GM12878 (cell line): ENCODE results near the gene ZKSCAN7. TPM values are rescaled to one million over a fixed set of nuclear protein-coding genes. Genes with fewer than 3 reads are reported as not detected.

Source experiments
- ATAC-seq: fragments of 200-7000 bp; cut with Tn5 transposase; 3 replicates; pipeline ENCODE4 v1.9.1; 2020; ENCODE audit warnings: mild to moderate bottlenecking, moderate library complexity
- BruUV-seq: library from RNA; stranded (reverse); fragments of 400-500 nt; replicated peaks from 2 replicates; lab custom pipeline; 2021; lab: Mats Ljungman, UMichigan
- CTCF ChIA-PET: fragments of 300-600 bp; sonication (Branson Sonifier 250); formaldehyde crosslinking; extraction: SDS; loops from one replicate; lab custom pipeline; 2021; ENCODE audit warnings: inconsistent platforms; lab: Yijun Ruan, JAX
- POLR2A ChIA-PET: fragments of 350-600 bp; formaldehyde crosslinking; extraction: SDS; loops from one replicate; lab custom pipeline; 2021; ENCODE audit warnings: inconsistent platforms; lab: Charles Lee
- RAD21 ChIA-PET: fragments of 300-600 bp; sonication (Branson Sonifier 250); formaldehyde crosslinking; loops from one replicate; lab custom pipeline; 2023; ENCODE audit warnings: antibody characterized with exemption; ENCODE audit not compliant: unreplicated experiment; lab: Charles Lee
- SMC1A ChIA-PET: fragments of 300-600 bp; sonication (Branson Sonifier 250); formaldehyde crosslinking; loops from one replicate; lab custom pipeline; 2023; ENCODE audit not compliant: unreplicated experiment, uncharacterized antibody; lab: Charles Lee
- DNase-seq: peaks from one replicate; pipeline ENCODE4 v3.0.0-alpha.2; 2011; ENCODE audit warnings: low read depth, low spot score
- FAIRE-seq: peaks from 3 replicates; lab custom pipeline; 2011; peaks lifted over from hg19 to GRCh38; lab: Jason Lieb, UNC
- H2AFZ ChIP-seq: 2 replicates; pipeline ENCODE4 v1.6.0; 2011; ENCODE audit warnings: low read depth, low read length, control low read depth; ENCODE audit not compliant: control insufficient read depth
- H3K27ac ChIP-seq: 2 replicates; pipeline ENCODE4 v1.5.1; 2011; ENCODE audit warnings: control low read depth; ENCODE audit not compliant: control insufficient read depth, insufficient read depth
- H3K27me3 ChIP-seq, 2 experiments: replicated peaks in 1 of 2; 2 replicates each; pipeline versions ENCODE4 v1.6.0 to v1.6.1; 2011; ENCODE audit warnings: low read length in 1 of 2; ENCODE audit not compliant: control insufficient read depth in 2 of 2, insufficient read depth in 2 of 2
- H3K36me3 ChIP-seq, 2 experiments: 2 replicates each; pipeline ENCODE4 v1.5.1; 2011; ENCODE audit warnings: low read length in 1 of 2; ENCODE audit not compliant: control insufficient read depth in 2 of 2, insufficient read depth in 2 of 2
- H3K4me1 ChIP-seq: 2 replicates; pipeline ENCODE4 v1.6.1; 2011; ENCODE audit warnings: mild to moderate bottlenecking, low read length, moderate library complexity, mixed read lengths; ENCODE audit not compliant: control insufficient read depth, insufficient read depth
- H3K4me2 ChIP-seq: 2 replicates; pipeline ENCODE4 v1.6.0; 2011; ENCODE audit warnings: control low read depth; ENCODE audit not compliant: control insufficient read depth, insufficient read depth
- H3K4me3 ChIP-seq: fragments of 200-600 bp; sonication (generic); 2 replicates; pipeline ENCODE4 v1.5.1; 2016
- H3K79me2 ChIP-seq: 2 replicates; pipeline ENCODE4 v1.6.0; 2011; ENCODE audit warnings: low read length; ENCODE audit not compliant: control insufficient read depth, insufficient read depth
- H3K9ac ChIP-seq: 2 replicates; pipeline ENCODE4 v1.8.0; 2011; ENCODE audit warnings: low read length, control low read depth, mixed read lengths; ENCODE audit not compliant: control insufficient read depth, insufficient read depth
- H3K9me3 ChIP-seq: replicated peaks from 3 replicates; pipeline ENCODE4 v1.5.1; 2011; ENCODE audit warnings: mild to moderate bottlenecking, low read length; ENCODE audit not compliant: control insufficient read depth, insufficient read depth
- H4K20me1 ChIP-seq: 2 replicates; pipeline ENCODE4 v1.6.0; 2011; ENCODE audit not compliant: control insufficient read depth, insufficient read depth
- BRCA1 ChIP-seq: IDR thresholded peaks from 2 replicates; pipeline ENCODE4 v1.6.1; 2011; ENCODE audit warnings: low read depth, low read length, improper control_type of control experiment
- E2F8 ChIP-seq: fragments of 450-650 bp; IDR thresholded peaks from 2 replicates; pipeline ENCODE4 v1.6.1; 2018; ENCODE audit warnings: mild to moderate bottlenecking, low read depth, moderate library complexity; ENCODE audit not compliant: partially characterized antibody
- ZNF687 ChIP-seq: fragments of 450-650 bp; IDR thresholded peaks from 2 replicates; pipeline ENCODE4 v1.6.1; 2017; ENCODE audit warnings: mild to moderate bottlenecking, moderate library complexity
- ZSCAN29 ChIP-seq: fragments of 450-650 bp; IDR thresholded peaks from 2 replicates; pipeline ENCODE4 v1.6.1; 2017; ENCODE audit warnings: mild to moderate bottlenecking, moderate library complexity
- WGBS: methylation state at CpG from one replicate; pipeline ENCODE4 v1.1.6; 2016; ENCODE audit warnings: low lambda C conversion rate; ENCODE audit not compliant: insufficient replicate concordance, insufficient coverage; ENCODE audit errors: missing lambda C conversion rate; 5-methylcytosine and 5-hydroxymethylcytosine counted together
- in situ Hi-C: fragments of 300-500 bp; cut with MboI; formaldehyde crosslinking; loops from 9 replicates; pipeline ENCODE4 v1.14.3; 2018; ENCODE audit warnings: mixed read lengths
- intact Hi-C: fragments of 100-400 bp; cut with micrococcal nuclease; formaldehyde crosslinking; loops from one replicate; pipeline ENCODE4 v1.14.2; 2022; ENCODE audit not compliant: unreplicated experiment
- polyA plus RNA-seq, 11 experiments: library from polyadenylated mRNA; depleted of rRNA in 4 of 11; unstranded in 6 of 11; stranded (reverse) in 5 of 11; fragments of >200 nt; fragmentation: Nextera tagmentation in 4 of 11; fragmentation: Illumina TruSeq in 1 of 11; extraction: Ambion mirVana in 4 of 11; extraction: Trizol in 1 of 11; gene quantifications; 1 replicate in 1 of 11; 2 replicates in 10 of 11; pipeline versions ENCODE4 v1.2.1 to v1.2.3, GENCODE V29; 2011 to 2016; ENCODE audit warnings: inconsistent platforms in 2 of 11, missing spikeins in 2 of 11, low read depth in 1 of 11
- total RNA-seq, 4 experiments: library from RNA; depleted of rRNA in 3 of 4; stranded (reverse); fragments of >200 nt in 3 of 4; fragmentation: Illumina TruSeq in 1 of 4; extraction: Trizol in 1 of 4; gene quantifications; 2 replicates each; pipeline versions ENCODE4 v1.2.1 to v1.2.3, GENCODE V29; 2013 to 2021
- TF ChIP-seq, protein P1 (sequence below): fragments of 450-650 bp; IDR thresholded peaks from 2 replicates; pipeline ENCODE4 v1.6.1; 2014; ENCODE audit warnings: mild to moderate bottlenecking
- TF ChIP-seq, protein P2 (sequence below): fragments of 450-650 bp; IDR thresholded peaks from 2 replicates; pipeline ENCODE4 v1.6.1; 2017; ENCODE audit warnings: borderline replicate concordance

Gene ZKSCAN7
- total and polyA plus RNA-seq, 10 of the 15 experiments (the other 5 are each of a cell fraction or from before 2014, with no cell fraction given): 0.77 to 6.0 (median 3.5) TPM

DNA sequence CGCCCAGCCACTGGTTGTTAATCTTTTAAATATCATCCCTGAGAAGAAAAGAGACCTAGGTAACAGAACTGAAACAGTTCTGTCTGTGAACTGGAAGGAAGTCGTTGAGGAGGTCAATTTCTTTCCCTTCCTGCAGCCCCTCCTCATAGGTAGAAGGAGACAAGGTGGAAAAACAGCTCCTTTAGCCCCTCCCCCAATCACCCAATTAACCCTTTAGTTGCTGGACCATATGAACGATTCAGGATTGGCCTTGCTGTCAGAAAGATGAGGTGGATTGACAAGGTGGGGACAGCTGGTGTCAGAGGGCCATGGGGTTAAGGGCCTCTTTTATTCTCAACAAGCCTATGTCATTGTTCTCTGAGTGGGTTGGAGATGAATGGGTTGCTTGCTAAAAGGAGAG, 41.5 kb upstream of the ZKSCAN7 start:
- ChIA-PET POLR2A (no interaction called here), CTCF (no interaction called here), RAD21 (no interaction called here), SMC1A (interaction anchor here (0.9 kb wide), 1 partner anchor 192 kb away, joined by 3 read pairs; no protein-coding TSS in a partner anchor)
- in situ Hi-C loops: no loop called here
- Histone ChIP-seq H3K27me3 (no peaks in the 10 kb centered on the region), H4K20me1 (no peaks in the 10 kb centered on the region), H3K4me3 (no peak overlapping the region), H3K9me3 (no peaks in the 10 kb centered on the region), H3K4me1 (peaks cover 8% of the 10 kb centered on the region), H3K36me3 (no peaks in the 10 kb centered on the region), H3K9ac (no peak overlapping the region), H2AFZ (no peak overlapping the region), H3K79me2 (peaks cover 16% of the 10 kb centered on the region), H3K4me2 (no peak overlapping the region), H3K27ac (no peak overlapping the region)
- WGBS: 35% methylated on average over 3 of the region's 3 CpGs
- FAIRE-seq (no peak), DNase-seq (no peak), ATAC-seq (no peak)
- intact Hi-C loops: loop anchor here (5.0 kb wide), 2 partner anchors 176 to 191 kb away; partner anchors contain the start of gene TCAIM
- TF ChIP-seq E2F8: no peak
- no TSS peak for BruUV-seq

DNA sequence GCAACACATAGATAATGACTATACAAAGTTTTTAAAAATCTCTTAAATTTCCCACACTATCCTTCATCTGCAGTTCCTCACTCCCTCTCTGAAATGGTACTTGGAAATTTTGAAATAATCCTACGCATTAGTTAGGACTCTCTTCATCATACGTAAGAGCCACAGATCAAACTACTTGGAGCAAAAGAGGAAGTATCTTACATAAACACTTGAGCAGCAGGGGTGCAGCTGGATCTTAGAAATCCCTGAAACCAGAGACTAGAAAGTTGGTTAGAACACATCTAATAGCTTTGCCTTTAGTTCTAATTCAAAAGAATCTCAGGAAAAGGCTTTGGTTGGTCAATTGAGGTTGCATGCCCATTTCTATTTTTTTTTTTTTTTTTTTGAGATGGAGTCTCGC, 38.8 kb upstream of the ZKSCAN7 start:
- Histone ChIP-seq H3K4me1 (peaks cover 5% of the 10 kb centered on the region; the same call in 1 of the 2 replicates), H3K27me3 (no peaks in the 10 kb centered on the region), H4K20me1 (no peaks in the 10 kb centered on the region), H3K79me2 (no peaks in the 10 kb centered on the region), H3K9me3 (no peaks in the 10 kb centered on the region), H3K9ac (no peak overlapping the region), H3K4me3 (no peak overlapping the region), H2AFZ (no peak overlapping the region), H3K27ac (no peak overlapping the region), H3K4me2 (no peak overlapping the region), H3K36me3 (no peaks in the 10 kb centered on the region)
- ChIA-PET POLR2A (interaction anchor here (0.7 to 1.7 kb wide), 2 partner anchors 44 to 59 kb away, joined by 3 to 4 read pairs; no protein-coding TSS in a partner anchor), SMC1A (interaction anchor here (0.7 kb wide), 1 partner anchor 526 kb away, joined by 3 read pairs; no protein-coding TSS in a partner anchor), RAD21 (interaction anchor here (0.7 kb wide), 1 partner anchor 112 kb away, joined by 4 read pairs; no protein-coding TSS in a partner anchor), CTCF (no interaction called here)
- in situ Hi-C loops (no loop called here), intact Hi-C loops (no loop called here)
- BruUV-seq: no TSS peak
- FAIRE-seq (no peak), DNase-seq (no peak), ATAC-seq (no peak)
- WGBS: 23% methylated on average over 2 of the region's 3 CpGs
- TF ChIP-seq ZNF687 (no peak), BRCA1 (no peak), ZSCAN29 (no peak)
- TF ChIP-seq, protein P1, sequence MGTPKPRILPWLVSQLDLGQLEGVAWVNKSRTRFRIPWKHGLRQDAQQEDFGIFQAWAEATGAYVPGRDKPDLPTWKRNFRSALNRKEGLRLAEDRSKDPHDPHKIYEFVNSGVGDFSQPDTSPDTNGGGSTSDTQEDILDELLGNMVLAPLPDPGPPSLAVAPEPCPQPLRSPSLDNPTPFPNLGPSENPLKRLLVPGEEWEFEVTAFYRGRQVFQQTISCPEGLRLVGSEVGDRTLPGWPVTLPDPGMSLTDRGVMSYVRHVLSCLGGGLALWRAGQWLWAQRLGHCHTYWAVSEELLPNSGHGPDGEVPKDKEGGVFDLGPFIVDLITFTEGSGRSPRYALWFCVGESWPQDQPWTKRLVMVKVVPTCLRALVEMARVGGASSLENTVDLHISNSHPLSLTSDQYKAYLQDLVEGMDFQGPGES: no peak
- TF ChIP-seq, protein P2, sequence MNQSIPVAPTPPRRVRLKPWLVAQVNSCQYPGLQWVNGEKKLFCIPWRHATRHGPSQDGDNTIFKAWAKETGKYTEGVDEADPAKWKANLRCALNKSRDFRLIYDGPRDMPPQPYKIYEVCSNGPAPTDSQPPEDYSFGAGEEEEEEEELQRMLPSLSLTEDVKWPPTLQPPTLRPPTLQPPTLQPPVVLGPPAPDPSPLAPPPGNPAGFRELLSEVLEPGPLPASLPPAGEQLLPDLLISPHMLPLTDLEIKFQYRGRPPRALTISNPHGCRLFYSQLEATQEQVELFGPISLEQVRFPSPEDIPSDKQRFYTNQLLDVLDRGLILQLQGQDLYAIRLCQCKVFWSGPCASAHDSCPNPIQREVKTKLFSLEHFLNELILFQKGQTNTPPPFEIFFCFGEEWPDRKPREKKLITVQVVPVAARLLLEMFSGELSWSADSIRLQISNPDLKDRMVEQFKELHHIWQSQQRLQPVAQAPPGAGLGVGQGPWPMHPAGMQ: no peak
